ENCODE results near the gene ZNF558. TPM values are rescaled to one million over a fixed set of nuclear protein-coding genes. Genes with fewer than 3 reads are reported as not detected.

Gene ZNF558
- 2.9 and 5.6 TPM in 2 replicates for total RNA-seq

DNA sequence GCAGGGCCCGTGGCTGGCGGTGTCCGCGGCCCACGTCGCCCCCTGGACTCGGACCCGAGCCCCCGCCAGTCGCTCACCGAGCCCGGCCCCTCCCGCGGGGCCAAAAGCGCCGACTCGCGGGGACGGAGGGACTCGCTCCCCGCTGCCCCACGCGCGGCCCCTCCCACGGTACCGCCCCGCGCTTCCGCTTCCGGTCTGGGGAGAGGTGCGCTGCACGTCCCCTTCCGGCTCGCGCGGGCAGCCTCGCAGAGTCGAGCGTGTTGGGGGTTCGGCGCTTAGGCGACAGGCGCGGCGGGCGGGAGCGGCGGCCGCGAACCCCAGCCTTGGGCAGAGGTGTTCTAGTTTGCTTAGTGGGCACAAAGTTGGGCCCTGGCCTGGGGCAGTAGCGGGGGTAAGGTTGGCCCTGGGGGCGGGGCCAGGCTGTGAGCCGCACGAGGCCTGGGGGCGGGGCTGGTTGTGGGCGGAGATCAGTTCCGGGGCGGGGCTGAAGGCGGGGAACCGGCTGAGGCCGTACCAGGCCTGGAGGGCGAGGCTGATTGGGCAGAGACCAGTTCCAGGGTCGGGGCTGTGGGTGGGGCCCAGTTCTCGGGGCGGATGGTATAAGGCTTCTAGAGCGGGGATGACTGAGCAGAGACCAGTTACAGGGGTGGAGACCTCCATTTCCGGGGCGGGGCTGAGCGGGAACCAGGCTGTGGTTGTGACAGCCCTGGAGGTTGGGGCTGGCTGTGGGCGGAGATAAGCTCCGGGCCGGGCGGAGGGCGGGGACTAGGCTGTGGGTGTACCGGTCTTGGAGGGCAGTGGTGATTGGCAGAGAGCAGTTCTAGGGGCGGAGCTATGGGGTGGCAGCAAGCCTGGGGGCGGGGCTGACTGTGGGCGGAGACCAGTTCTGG is at the start of gene ZNF558, which contains the start of gene MBD3L1:
Gene ZNF558, minus strand, starts transcription at position 173 of the 890 bp plus-strand sequence. CDS start 9,645 bp downstream, outside the sequence.
Gene MBD3L1, plus strand, starts transcription at position 246 of the 890 bp plus-strand sequence. CDS start 10,302 bp downstream, outside the sequence.

Other genes starting within 250 kb of the ZNF558 start
- 11.8 and 12.3 TPM in 2 replicates for gene ADAMTS10, start 221.6 kb downstream of the ZNF558 start, total RNA-seq
- not detected in 2 replicates for gene NFILZ, start 201.7 kb downstream of the ZNF558 start, total RNA-seq
- not detected in 2 replicates for gene ACTL9, start 133.5 kb downstream of the ZNF558 start, total RNA-seq
- not detected in 2 replicates for gene OR2Z1, start 110.7 kb downstream of the ZNF558 start, total RNA-seq
- gene MBD3L1, start 73 bp upstream of the ZNF558 start, total RNA-seq: not detected in 2 replicates
- not detected in 2 replicates for gene MUC16, start 178.1 kb upstream of the ZNF558 start, total RNA-seq

Measured in mammary microvascular endothelial cell (primary cell).